ENCODE measurements around the gene KLF1.

Gene KLF1

GRCh38 chr19:12885749-12886650 lies 1.0 kb downstream of the KLF1 start:
- no peak overlapping the region; a peak in 2 of 20 replicates for H3K4me3 ChIP-seq
- H3K27ac ChIP-seq = no peak overlapping the region
- H3K27me3 ChIP-seq = peaks cover 30 to 47% (median 43%) of the 10 kb centered on the region in 11 experiments
- no peak for TF ChIP-seq Cebpa-rat (IDR thresholded peaks at IDR 0.05)
- no peaks in the 10 kb centered on the region; a peak in 1 of 22 replicates for H4K20me1 ChIP-seq
- peaks cover 19 to 62% (median 31%) of the 10 kb centered on the region in 10 experiments for H3K4me1 ChIP-seq
- peaks cover 17 to 36% (median 23%) of the 10 kb centered on the region in 11 experiments for H3K9me3 ChIP-seq (replicated peaks in 1 of 11)
- no peaks in the 10 kb centered on the region for H3K36me3 ChIP-seq
- peak overlapping the region in 3 of 11 experiments; percentile 1 to 98 (median 88); a peak in 4 of 22 replicates for H3K4me2 ChIP-seq
- no peak overlapping the region for H3K9ac ChIP-seq

DNA sequence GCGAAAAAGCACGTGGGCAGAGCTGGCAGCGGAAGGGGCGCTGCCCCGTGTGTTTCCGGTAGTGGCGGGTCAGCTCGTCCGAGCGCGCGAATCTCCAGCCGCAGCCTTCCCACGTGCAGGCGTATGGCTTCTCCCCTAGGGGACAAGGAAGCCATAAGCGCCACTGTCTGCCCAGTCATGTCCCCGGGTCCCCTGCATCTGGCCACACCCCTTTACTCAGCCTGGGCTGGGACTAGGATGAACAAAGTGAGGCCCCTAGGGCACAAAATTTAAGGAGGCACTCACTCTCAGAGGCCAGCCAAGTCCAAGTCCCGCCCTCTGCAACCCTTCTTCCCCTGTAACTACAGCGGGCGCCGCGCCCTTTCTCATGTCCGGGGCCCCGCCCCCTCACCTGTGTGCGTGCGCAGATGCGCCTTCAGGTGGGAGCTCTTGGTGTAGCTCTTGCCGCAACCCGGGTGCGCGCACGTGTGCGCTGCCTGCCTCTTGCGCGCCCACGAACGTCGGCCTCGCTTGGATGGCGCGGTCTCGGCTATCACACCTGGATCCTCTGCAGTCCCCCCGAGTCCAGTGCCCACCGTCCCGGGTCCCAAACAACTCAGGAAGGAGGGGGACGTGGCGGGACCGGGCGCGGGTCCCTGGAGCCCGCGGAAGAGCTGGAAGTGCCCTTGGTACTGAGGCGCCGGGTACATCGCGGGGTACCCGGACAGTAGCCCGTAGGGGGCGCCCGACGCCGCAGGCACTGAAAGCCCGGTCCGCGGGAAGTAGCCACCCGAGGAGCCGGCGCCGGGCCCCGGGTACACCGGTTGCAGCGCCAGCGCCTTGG lies 1.9 kb downstream of the KLF1 start:
- Histone ChIP-seq H3K4me3 (no peak overlapping the region; a peak in 2 of 20 replicates), H3K36me3 (no peaks in the 10 kb centered on the region), H3K27ac (peak overlapping the region in 3 of 11 experiments; percentile 84 to 91 (median 89); a peak in 2 of 22 replicates), H3K4me1 (peaks cover 25 to 60% (median 36%) of the 10 kb centered on the region in 10 experiments), H4K20me1 (peaks cover 0 to 8% (median 0%) of the 10 kb centered on the region in 11 experiments; a peak in 3 of 22 replicates), H3K4me2 (peak overlapping the region in 4 of 11 experiments; percentile 1 to 98 (median 86); a peak in 6 of 22 replicates), H3K27me3 (peaks cover 30 to 47% (median 43%) of the 10 kb centered on the region in 11 experiments), H3K9me3 (replicated peaks in 1 of 11) (peaks cover 17 to 36% (median 23%) of the 10 kb centered on the region in 11 experiments), H3K9ac (no peak overlapping the region)
- TF ChIP-seq Cebpa-rat (IDR thresholded peaks at IDR 0.05) = no peak

DNA sequence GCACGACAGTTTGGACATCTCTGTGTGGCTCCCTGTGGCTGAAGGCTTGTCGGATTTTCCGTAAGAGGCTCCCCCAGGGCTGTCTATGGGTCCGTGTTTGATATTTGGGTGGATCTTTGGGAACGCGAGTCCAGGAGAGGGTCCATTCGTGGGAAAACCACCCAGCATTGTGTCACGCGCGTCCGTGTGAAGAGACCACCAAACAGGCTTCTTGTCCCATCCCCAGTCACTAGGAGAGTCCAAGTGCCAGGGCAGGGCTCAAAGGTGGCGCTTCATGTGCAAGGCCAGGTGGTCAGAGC lies 2.4 kb downstream of the KLF1 start:
- Histone ChIP-seq H3K27me3 (peaks cover 30 to 47% (median 43%) of the 10 kb centered on the region in 11 experiments), H3K9ac (no peak overlapping the region), H3K4me2 (peak overlapping the region in 3 of 11 experiments; percentile 85 to 98 (median 88); a peak in 6 of 22 replicates), H4K20me1 (peaks cover 0 to 13% (median 0%) of the 10 kb centered on the region in 11 experiments; a peak in 5 of 22 replicates), H3K4me1 (peaks cover 21 to 60% (median 32%) of the 10 kb centered on the region in 10 experiments), H3K4me3 (peak overlapping the region in 2 of 10 experiments; percentile 6 to 11; a peak in 1 of 20 replicates), H3K27ac (peak overlapping the region in 3 of 11 experiments; percentile 84 to 91 (median 89); a peak in 6 of 22 replicates), H3K36me3 (peaks cover 0 to 5% (median 0%) of the 10 kb centered on the region in 11 experiments; a peak in 2 of 22 replicates), H3K9me3 (replicated peaks in 1 of 11) (peaks cover 17 to 36% (median 23%) of the 10 kb centered on the region in 11 experiments)
- TF ChIP-seq Cebpa-rat (IDR thresholded peaks at IDR 0.05) = no peak

- peak overlapping the region in 2 of 11 experiments; percentile 3 to 47; a peak in 3 of 22 replicates for H3K9ac ChIP-seq
- H3K4me2 ChIP-seq = peak overlapping the region in 5 of 11 experiments; percentile 30 to 98 (median 85); a peak in 8 of 22 replicates
- H3K36me3 ChIP-seq = peaks cover 0 to 9% (median 0%) of the 10 kb centered on the region in 11 experiments; a peak in 2 of 22 replicates
- peak overlapping the region in 5 of 11 experiments; percentile 27 to 92 (median 89); a peak in 10 of 22 replicates for H3K27ac ChIP-seq
- peaks cover 30 to 47% (median 43%) of the 10 kb centered on the region in 11 experiments for H3K27me3 ChIP-seq
- peaks cover 0 to 17% (median 0%) of the 10 kb centered on the region in 11 experiments; a peak in 5 of 22 replicates for H4K20me1 ChIP-seq
- peaks cover 17 to 60% (median 30%) of the 10 kb centered on the region in 10 experiments for H3K4me1 ChIP-seq
- H3K9me3 ChIP-seq (replicated peaks in 1 of 11) = peaks cover 17 to 36% (median 23%) of the 10 kb centered on the region in 11 experiments
- H3K4me3 ChIP-seq = peak overlapping the region in 2 of 10 experiments; percentile 6 to 11; a peak in 1 of 20 replicates
- TF ChIP-seq Cebpa-rat (IDR thresholded peaks at IDR 0.05) = no peak
Observed at GRCh38 chr19:12884202-12884601, 2.8 kb downstream of the KLF1 start.

- Histone ChIP-seq H3K4me2 (peak overlapping the region in 5 of 11 experiments; percentile 82 to 99 (median 88); a peak in 9 of 22 replicates), H3K27me3 (peaks cover 30 to 44% (median 41%) of the 10 kb centered on the region in 11 experiments), H3K4me3 (no peak overlapping the region), H3K9me3 (replicated peaks in 1 of 11) (peaks cover 17 to 36% (median 23%) of the 10 kb centered on the region in 11 experiments), H3K4me1 (peaks cover 16 to 73% (median 30%) of the 10 kb centered on the region in 10 experiments), H4K20me1 (peaks cover 0 to 31% (median 0%) of the 10 kb centered on the region in 11 experiments; a peak in 7 of 22 replicates), H3K9ac (peak overlapping the region in 2 of 11 experiments; percentile 30 to 85; a peak in 3 of 22 replicates), H3K36me3 (peaks cover 4 to 24% (median 10%) of the 10 kb centered on the region in 11 experiments; a peak in 14 of 22 replicates), H3K27ac (peak overlapping the region in 6 of 11 experiments; percentile 75 to 92 (median 87); a peak in 9 of 22 replicates)
- TF ChIP-seq Cebpa-rat (IDR thresholded peaks at IDR 0.05) = no peak
Observed at GRCh38 chr19:12882589-12882988, 4.4 kb downstream of the KLF1 start.

GRCh38 chr19:12881172-12881808 lies 5.7 kb downstream of the KLF1 start, which contains the start of gene DNASE2:
TSS of gene DNASE2 (minus strand) at chr19:12881449. CDS start at chr19:12881375, 74 bp downstream.
- Histone ChIP-seq H3K4me3 (peak within 1 kb of the TSS; percentile 65 to 87 (median 73)), H3K27me3 (peaks cover 19 to 31% (median 28%) of the 10 kb centered on the region in 11 experiments), H3K36me3 (peaks cover 4 to 37% (median 14%) of the 10 kb centered on the region in 11 experiments; a peak in 14 of 22 replicates), H3K27ac (peak within 1 kb of the TSS; percentile 64 to 92 (median 78)), H4K20me1 (peaks cover 0 to 42% (median 0%) of the 10 kb centered on the region in 11 experiments; a peak in 7 of 22 replicates), H3K9me3 (replicated peaks in 1 of 11) (peaks cover 17 to 36% (median 23%) of the 10 kb centered on the region in 11 experiments), H3K4me1 (peaks cover 16 to 86% (median 30%) of the 10 kb centered on the region in 10 experiments), H3K4me2 (peak within 1 kb of the TSS; percentile 82 to 99 (median 92)), H3K9ac (peak within 1 kb of the TSS; percentile 69 to 88 (median 81))
- TF ChIP-seq Cebpa-rat (IDR thresholded peaks at IDR 0.05) = 0 out of 22 replicates have a peak, but pooled peaks of 1 of the 11 experiments have one; percentile 29

GRCh38 chr19:12880551-12881171 lies 6.3 kb downstream of the KLF1 start:
- Histone ChIP-seq H3K27ac (peak overlapping the region; percentile 64 to 92 (median 78)), H3K9ac (peak overlapping the region; percentile 69 to 88 (median 81)), H3K36me3 (peaks cover 4 to 43% (median 14%) of the 10 kb centered on the region in 11 experiments; a peak in 15 of 22 replicates), H3K4me3 (peak overlapping the region; percentile 65 to 87 (median 73)), H3K27me3 (peaks cover 12 to 24% (median 22%) of the 10 kb centered on the region in 11 experiments), H3K4me1 (peaks cover 16 to 86% (median 30%) of the 10 kb centered on the region in 10 experiments), H3K4me2 (peak overlapping the region; percentile 82 to 99 (median 92)), H3K9me3 (replicated peaks in 1 of 11) (peaks cover 17 to 33% (median 21%) of the 10 kb centered on the region in 11 experiments), H4K20me1 (peaks cover 0 to 49% (median 0%) of the 10 kb centered on the region in 11 experiments; a peak in 7 of 22 replicates)
- no peak for TF ChIP-seq Cebpa-rat (IDR thresholded peaks at IDR 0.05)
